Brain microvascular endothelial cell (primary cell): ENCODE data around the gene LHX6.
A peak's percentile ranks its signal among the peaks of the same experiment; 100 is the strongest.

Experiments
- DNase-seq: peaks from one replicate; pipeline ENCODE4 v3.0.0-alpha.2; 2020
- H3K27ac ChIP-seq: fragments of 250-450 bp; sonication (Bioruptor Pico); 2 replicates; pipeline ENCODE4 v1.5.1; 2020; ENCODE audit warnings: mild to moderate bottlenecking, moderate library complexity
- H3K27me3 ChIP-seq: fragments of 250-450 bp; sonication (Bioruptor Pico); replicated peaks from 2 replicates; pipeline ENCODE4 v1.5.1; 2020; ENCODE audit warnings: mild to moderate bottlenecking
- H3K36me3 ChIP-seq: fragments of 250-450 bp; sonication (Bioruptor Pico); replicated peaks from 2 replicates; pipeline ENCODE4 v1.5.1; 2020; ENCODE audit warnings: mild to moderate bottlenecking
- H3K4me3 ChIP-seq: 2 replicates; pipeline ENCODE4 v1.5.1; 2011; ENCODE audit warnings: low read depth, mild to moderate bottlenecking, control low read depth, low read length, moderate library complexity
- in situ Hi-C: cut with HindIII; loops from 2 replicates; pipeline ENCODE4 v1.10.0; 2017; ENCODE audit warnings: low sequenced_read_pairs, low pct_ligation_motif_present
- TF ChIP-seq, protein P1 (sequence below): IDR thresholded peaks from 2 replicates; pipeline ENCODE4 v1.5.1; 2011; ENCODE audit warnings: low read depth, mild to moderate bottlenecking, moderate library complexity, low read length, control low read depth, inconsistent platforms; ENCODE audit errors: missing control alignments

Gene LHX6

DNA sequence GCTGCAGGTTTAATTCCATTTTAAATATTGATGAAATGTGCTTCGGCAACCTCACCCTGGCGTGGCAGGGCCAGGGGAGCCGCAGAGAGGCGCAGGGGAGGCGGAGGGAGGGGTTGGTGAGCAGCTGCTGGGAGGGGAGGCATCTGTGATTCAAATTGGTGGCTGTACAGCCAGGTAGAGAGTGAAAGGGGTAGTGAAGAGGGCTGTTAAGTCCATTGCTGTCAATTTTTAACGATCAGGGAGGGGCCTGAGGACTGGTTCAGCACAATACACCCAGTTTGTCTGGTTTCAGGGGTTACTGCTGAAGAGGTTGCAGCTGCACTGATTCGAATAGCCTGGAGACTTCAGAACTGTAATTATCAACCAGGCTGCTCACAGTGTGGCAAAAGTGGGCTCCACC is 31.3 kb downstream of the LHX6 start:
- in situ Hi-C loops = no loop called here
- DNase-seq = no peak
- TF ChIP-seq, protein P1, sequence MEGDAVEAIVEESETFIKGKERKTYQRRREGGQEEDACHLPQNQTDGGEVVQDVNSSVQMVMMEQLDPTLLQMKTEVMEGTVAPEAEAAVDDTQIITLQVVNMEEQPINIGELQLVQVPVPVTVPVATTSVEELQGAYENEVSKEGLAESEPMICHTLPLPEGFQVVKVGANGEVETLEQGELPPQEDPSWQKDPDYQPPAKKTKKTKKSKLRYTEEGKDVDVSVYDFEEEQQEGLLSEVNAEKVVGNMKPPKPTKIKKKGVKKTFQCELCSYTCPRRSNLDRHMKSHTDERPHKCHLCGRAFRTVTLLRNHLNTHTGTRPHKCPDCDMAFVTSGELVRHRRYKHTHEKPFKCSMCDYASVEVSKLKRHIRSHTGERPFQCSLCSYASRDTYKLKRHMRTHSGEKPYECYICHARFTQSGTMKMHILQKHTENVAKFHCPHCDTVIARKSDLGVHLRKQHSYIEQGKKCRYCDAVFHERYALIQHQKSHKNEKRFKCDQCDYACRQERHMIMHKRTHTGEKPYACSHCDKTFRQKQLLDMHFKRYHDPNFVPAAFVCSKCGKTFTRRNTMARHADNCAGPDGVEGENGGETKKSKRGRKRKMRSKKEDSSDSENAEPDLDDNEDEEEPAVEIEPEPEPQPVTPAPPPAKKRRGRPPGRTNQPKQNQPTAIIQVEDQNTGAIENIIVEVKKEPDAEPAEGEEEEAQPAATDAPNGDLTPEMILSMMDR = no peak

GRCh38 chr9:122195875-122196274 is 32.9 kb downstream of the LHX6 start:
- H3K27me3 ChIP-seq = peaks cover 9% of the 10 kb centered on the region
- TF ChIP-seq, protein P1 = no peak
- in situ Hi-C loops = no loop called here

More for the DNA sequence above, 31.3 kb downstream of the LHX6 start:
- Histone ChIP-seq H3K4me3 (no peak overlapping the region), H3K27ac (no peak overlapping the region), H3K27me3 (peaks cover 9% of the 10 kb centered on the region), H3K36me3 (no peaks in the 10 kb centered on the region)

DNA sequence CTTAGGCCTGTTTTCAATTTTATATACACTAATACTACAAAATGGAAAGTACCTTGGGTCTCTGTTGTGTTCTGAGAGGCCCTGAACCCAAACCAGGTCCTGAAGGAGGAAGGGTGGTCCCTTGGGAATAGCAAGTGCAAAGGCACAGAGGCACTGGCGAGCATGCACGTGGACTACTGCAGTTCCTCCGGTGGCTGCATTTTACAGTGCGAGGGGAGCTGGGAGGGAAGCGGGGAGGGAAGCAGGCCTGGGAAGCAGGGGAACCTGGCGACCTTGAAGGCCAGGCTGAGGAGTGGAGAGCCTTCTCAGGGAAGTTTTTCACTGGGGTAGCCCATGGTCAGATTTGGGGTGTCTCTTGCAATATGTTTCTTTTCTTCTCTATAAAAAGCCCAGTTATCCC is 35.1 kb downstream of the LHX6 start:
- Histone ChIP-seq H3K36me3 (no peaks in the 10 kb centered on the region), H3K27ac (no peak overlapping the region), H3K27me3 (peaks cover 9% of the 10 kb centered on the region), H3K4me3 (no peak overlapping the region)
- TF ChIP-seq, protein P1 = no peak
- no peak for DNase-seq
- in situ Hi-C loops = no loop called here

More at GRCh38 chr9:122195875-122196274, 32.9 kb downstream of the LHX6 start:
- no peak for DNase-seq
- H3K36me3 ChIP-seq = no peaks in the 10 kb centered on the region
- H3K27ac ChIP-seq = no peak overlapping the region
- no peak overlapping the region for H3K4me3 ChIP-seq

DNA sequence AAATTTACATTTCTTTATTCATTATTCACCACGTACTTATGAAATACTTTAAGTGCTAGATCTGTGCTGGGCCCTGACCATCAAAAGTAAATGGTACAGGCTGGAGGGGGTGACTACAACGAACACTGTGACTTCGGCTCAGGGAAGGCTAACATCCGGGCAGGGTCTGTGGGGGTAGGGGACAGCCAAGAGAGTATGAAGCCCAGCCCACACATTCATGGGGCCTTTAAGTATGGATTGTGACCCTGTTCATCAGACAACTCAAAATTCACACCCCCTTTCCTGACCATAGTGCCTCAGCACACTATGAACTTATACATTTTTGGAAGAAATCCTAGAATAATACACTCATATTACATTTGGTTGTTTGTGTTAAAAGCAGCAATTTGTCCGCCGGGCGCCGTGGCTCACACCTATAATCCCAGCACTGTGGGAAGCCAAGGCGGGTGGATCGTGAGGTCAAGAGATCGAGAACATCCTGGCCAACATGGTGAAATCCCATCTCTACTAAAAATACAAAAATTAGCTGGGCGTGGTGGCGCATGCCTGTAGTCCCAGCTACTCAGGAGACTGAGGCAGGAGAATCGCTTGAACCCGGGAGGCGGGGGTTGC is 35.7 kb downstream of the LHX6 start:
- H3K27me3 ChIP-seq = peaks cover 9% of the 10 kb centered on the region

GRCh38 chr9:122192261-122192875 is 36.4 kb downstream of the LHX6 start:
- Histone ChIP-seq H3K4me3 (no peak overlapping the region), H3K36me3 (no peaks in the 10 kb centered on the region), H3K27ac (no peak overlapping the region), H3K27me3 (peaks cover 4% of the 10 kb centered on the region)
- TF ChIP-seq, protein P1 = no peak
- in situ Hi-C loops = no loop called here
- DNase-seq = no peak

More for the DNA sequence above, 35.7 kb downstream of the LHX6 start:
- TF ChIP-seq, protein P1 = no peak
- Histone ChIP-seq H3K36me3 (no peaks in the 10 kb centered on the region), H3K4me3 (no peak overlapping the region), H3K27ac (no peak overlapping the region)
- peak; percentile 2 for DNase-seq
- in situ Hi-C loops = no loop called here
